GM21360 (cell line): Measurements from ENCODE around the gene PRKCD.

Source experiments
- ATAC-seq: cut with Tn5 transposase; IDR thresholded peaks from one replicate; pipeline ENCODE4 v1.9.1; 2021; ENCODE audit warnings: mild to moderate bottlenecking, moderate library complexity; ENCODE audit not compliant: unreplicated experiment

The PRKCD gene

GRCh38 chr3:53169832-53170324 is 8.9 kb downstream of the PRKCD start:
- no peak for ATAC-seq

GRCh38 chr3:53170325-53171063 is 9.5 kb downstream of the PRKCD start:
- no peak for ATAC-seq

GRCh38 chr3:53171064-53171418 is 10.0 kb downstream of the PRKCD start:
- ATAC-seq: no peak

GRCh38 chr3:53171827-53172505 is 11.0 kb downstream of the PRKCD start:
- no peak for ATAC-seq

GRCh38 chr3:53173107-53173506 is 12.1 kb downstream of the PRKCD start:
- no peak for ATAC-seq

- peak; percentile 45 for ATAC-seq
Observed at GRCh38 chr3:53174346-53175250, 13.6 kb downstream of the PRKCD start.

- no peak for ATAC-seq
Observed at GRCh38 chr3:53175613-53176540, 14.9 kb downstream of the PRKCD start.

GRCh38 chr3:53178246-53178645 is 17.2 kb downstream of the PRKCD start:
- ATAC-seq: no peak

- ATAC-seq: no peak
Observed at GRCh38 chr3:53179580-53179979, 18.6 kb downstream of the PRKCD start.

GRCh38 chr3:53180305-53181023 is 19.5 kb downstream of the PRKCD start:
- ATAC-seq: peak; percentile 87

GRCh38 chr3:53181024-53181371 is 20.0 kb downstream of the PRKCD start:
- ATAC-seq: no peak

- no peak for ATAC-seq
Observed at GRCh38 chr3:53181528-53181927, 20.5 kb downstream of the PRKCD start.

GRCh38 chr3:53182764-53183355 is 21.9 kb downstream of the PRKCD start:
- no peak for ATAC-seq

- ATAC-seq: no peak
Observed at GRCh38 chr3:53183514-53183913, 22.5 kb downstream of the PRKCD start.

GRCh38 chr3:53184701-53185100 is 23.7 kb downstream of the PRKCD start:
- no peak for ATAC-seq

- no peak for ATAC-seq
Observed at GRCh38 chr3:53185761-53186465, 24.9 kb downstream of the PRKCD start.

- no peak for ATAC-seq
Observed at GRCh38 chr3:53186726-53187125, 25.7 kb downstream of the PRKCD start.

GRCh38 chr3:53187430-53187829 is 26.4 kb downstream of the PRKCD start:
- no peak for ATAC-seq
